ENCODE results near the gene TDRD12. TPM values are rescaled to one million over a fixed set of nuclear protein-coding genes. Genes with fewer than 3 reads are reported as not detected.
"Not testable (repeated sequence)": the region's sequence is repeated elsewhere in the genome, so short reads cannot be mapped to it uniquely, and the experiment has no call there.

Gene TDRD12
- total RNA-seq, 1 donor from 2014 or later = not detected

DNA sequence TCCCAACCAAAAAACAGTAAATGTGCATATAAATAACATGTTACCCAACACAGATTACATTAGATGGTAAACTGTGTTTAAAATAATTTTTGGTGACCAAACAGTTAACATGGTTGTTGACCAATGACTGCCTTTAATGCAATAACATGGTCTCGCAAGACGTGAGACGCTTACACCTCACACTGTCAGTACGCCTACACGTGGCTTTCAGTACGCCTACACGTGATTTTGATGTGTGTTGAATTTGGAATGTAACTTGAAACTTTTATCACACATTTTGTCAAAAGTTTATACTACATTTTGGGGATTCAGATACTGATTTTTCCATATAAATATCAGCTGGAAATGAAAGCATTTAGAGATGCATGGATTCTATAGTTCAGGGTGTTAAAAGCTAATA, 118.0 kb downstream of the TDRD12 start:
- TF ChIP-seq, protein P1, sequence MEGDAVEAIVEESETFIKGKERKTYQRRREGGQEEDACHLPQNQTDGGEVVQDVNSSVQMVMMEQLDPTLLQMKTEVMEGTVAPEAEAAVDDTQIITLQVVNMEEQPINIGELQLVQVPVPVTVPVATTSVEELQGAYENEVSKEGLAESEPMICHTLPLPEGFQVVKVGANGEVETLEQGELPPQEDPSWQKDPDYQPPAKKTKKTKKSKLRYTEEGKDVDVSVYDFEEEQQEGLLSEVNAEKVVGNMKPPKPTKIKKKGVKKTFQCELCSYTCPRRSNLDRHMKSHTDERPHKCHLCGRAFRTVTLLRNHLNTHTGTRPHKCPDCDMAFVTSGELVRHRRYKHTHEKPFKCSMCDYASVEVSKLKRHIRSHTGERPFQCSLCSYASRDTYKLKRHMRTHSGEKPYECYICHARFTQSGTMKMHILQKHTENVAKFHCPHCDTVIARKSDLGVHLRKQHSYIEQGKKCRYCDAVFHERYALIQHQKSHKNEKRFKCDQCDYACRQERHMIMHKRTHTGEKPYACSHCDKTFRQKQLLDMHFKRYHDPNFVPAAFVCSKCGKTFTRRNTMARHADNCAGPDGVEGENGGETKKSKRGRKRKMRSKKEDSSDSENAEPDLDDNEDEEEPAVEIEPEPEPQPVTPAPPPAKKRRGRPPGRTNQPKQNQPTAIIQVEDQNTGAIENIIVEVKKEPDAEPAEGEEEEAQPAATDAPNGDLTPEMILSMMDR (IDR thresholded peaks at IDR 0.05; ENCODE audit: partially characterized antibody, unreplicated experiment) = no peak
- Mint-ChIP-seq H3K4me1 (ENCODE audit: low read depth, unreplicated experiment) (no peaks in the 10 kb centered on the region), H3K27me3 (ENCODE audit: unreplicated experiment) (peaks cover 4% of the 10 kb centered on the region), H3K36me3 (ENCODE audit: unreplicated experiment) (no peaks in the 10 kb centered on the region), H3K4me3 (ENCODE audit: unreplicated experiment) (no peak overlapping the region), H3K9me3 (ENCODE audit: unreplicated experiment) (no peaks in the 10 kb centered on the region), H3K27ac (ENCODE audit: unreplicated experiment) (no peak overlapping the region)
- DNase-seq = no peak

DNA sequence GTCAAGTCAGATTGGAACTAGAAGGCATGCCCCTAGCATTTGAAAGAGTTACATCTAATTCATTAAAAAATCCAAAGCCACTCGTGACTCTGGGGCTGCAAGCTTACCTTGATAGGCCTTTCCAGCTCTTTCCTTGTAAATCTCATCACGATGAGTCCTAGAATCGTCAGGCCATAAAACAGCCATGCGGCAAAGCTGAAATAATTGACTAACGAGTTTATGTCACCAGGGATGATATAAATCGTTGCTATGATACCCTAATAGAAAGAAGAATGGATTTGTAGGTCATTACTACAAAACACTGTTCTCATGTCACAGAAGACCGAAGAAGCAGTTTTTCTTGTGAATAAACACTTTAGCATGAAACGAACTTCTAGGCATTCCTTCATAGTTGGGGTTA, 122.5 kb downstream of the TDRD12 start:
- peaks cover under 1% of the 10 kb centered on the region for H3K27me3 Mint-ChIP-seq (ENCODE audit: unreplicated experiment)
- TF ChIP-seq, protein P1 (IDR thresholded peaks at IDR 0.05; ENCODE audit: partially characterized antibody, unreplicated experiment) = no peak
- no peaks in the 10 kb centered on the region for H3K36me3 Mint-ChIP-seq (ENCODE audit: unreplicated experiment)
- H3K4me1 Mint-ChIP-seq (ENCODE audit: low read depth, unreplicated experiment) = no peaks in the 10 kb centered on the region
- H3K27ac Mint-ChIP-seq (ENCODE audit: unreplicated experiment) = no peak overlapping the region
- no peaks in the 10 kb centered on the region for H3K9me3 Mint-ChIP-seq (ENCODE audit: unreplicated experiment)
- DNase-seq = no peak
- H3K4me3 Mint-ChIP-seq (ENCODE audit: unreplicated experiment) = no peak overlapping the region

DNA sequence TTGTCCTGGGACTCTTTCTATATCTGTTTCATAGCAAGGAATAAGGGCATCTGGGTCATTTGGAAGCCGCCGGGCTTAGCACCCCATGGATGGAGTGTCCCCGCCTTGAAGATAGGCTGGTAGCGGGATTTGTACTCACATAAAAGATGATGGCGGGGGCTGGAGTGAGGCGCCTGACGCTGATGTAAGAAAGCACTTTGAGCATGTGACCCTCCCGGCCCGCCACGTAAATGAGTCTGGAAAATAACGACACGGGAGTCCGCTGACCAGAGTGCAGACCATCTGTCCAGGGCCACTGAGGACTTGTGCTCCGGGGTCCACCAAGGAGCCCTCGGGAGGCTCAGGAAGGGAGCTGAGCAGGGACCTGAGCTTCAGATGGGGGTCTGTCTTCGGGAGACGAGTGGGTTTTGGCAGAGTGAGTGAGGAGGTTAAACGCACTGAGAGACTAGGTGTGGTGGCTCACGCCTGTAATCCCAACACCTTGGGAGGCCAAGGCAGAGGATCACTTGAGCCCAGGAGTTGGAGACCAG, 124.2 kb downstream of the TDRD12 start:
- Mint-ChIP-seq H3K36me3 (ENCODE audit: unreplicated experiment) (no peaks in the 10 kb centered on the region), H3K9me3 (ENCODE audit: unreplicated experiment) (no peaks in the 10 kb centered on the region), H3K4me1 (ENCODE audit: low read depth, unreplicated experiment) (no peaks in the 10 kb centered on the region), H3K27me3 (ENCODE audit: unreplicated experiment) (no peaks in the 10 kb centered on the region), H3K27ac (ENCODE audit: unreplicated experiment) (no peak overlapping the region), H3K4me3 (ENCODE audit: unreplicated experiment) (no peak overlapping the region)
- TF ChIP-seq, protein P1 (IDR thresholded peaks at IDR 0.05; ENCODE audit: partially characterized antibody, unreplicated experiment) = no peak
- DNase-seq = no peak

DNA sequence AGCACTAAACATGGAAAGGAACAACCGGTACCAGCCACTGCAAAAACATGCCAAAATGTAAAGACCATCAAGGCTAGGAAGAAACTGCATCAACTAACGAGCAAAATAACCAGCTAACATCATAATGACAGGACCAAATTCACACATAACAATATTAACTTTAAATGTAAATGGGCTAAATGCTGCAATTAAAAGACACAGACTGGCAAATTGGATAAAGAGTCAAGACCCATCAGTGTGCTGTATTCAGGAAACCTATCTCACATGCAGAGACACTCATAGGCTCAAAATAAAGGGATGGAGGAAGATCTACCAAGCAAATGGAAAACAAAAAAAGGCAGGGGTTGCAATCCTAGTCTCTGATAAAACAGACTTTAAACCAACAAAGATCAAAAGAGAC, 128.5 kb downstream of the TDRD12 start:
- H3K36me3 Mint-ChIP-seq (ENCODE audit: unreplicated experiment); DNase-seq; H3K9me3 Mint-ChIP-seq (ENCODE audit: unreplicated experiment): not testable (repeated sequence)

DNA sequence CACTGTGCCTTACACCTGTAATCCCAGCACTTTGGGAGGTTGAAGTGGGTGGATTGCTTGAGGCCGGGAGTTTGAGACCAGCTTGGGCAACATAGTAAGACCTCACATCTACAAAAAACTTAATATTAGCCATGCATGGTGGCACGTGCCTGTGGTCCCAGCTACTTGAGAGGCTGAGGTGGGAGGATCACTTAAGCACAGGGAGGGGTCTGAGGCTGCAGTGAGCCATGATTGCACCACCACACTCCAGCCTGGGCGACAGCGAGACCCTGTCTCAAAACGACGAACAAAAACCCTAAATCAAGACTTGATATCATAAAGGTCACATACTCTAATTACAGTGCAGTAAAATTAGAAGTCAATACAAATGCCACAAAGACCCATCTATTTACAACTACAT, 132.6 kb downstream of the TDRD12 start:
- Mint-ChIP-seq H3K9me3 (ENCODE audit: unreplicated experiment) (no peaks in the 10 kb centered on the region), H3K36me3 (ENCODE audit: unreplicated experiment) (no peaks in the 10 kb centered on the region)
- TF ChIP-seq, protein P1 (IDR thresholded peaks at IDR 0.05; ENCODE audit: partially characterized antibody, unreplicated experiment) = no peak

More for the DNA sequence above, 128.5 kb downstream of the TDRD12 start:
- H3K4me3 Mint-ChIP-seq (ENCODE audit: unreplicated experiment); H3K27ac Mint-ChIP-seq (ENCODE audit: unreplicated experiment); H3K27me3 Mint-ChIP-seq (ENCODE audit: unreplicated experiment); H3K4me1 Mint-ChIP-seq (ENCODE audit: low read depth, unreplicated experiment): not testable (repeated sequence)

DNA sequence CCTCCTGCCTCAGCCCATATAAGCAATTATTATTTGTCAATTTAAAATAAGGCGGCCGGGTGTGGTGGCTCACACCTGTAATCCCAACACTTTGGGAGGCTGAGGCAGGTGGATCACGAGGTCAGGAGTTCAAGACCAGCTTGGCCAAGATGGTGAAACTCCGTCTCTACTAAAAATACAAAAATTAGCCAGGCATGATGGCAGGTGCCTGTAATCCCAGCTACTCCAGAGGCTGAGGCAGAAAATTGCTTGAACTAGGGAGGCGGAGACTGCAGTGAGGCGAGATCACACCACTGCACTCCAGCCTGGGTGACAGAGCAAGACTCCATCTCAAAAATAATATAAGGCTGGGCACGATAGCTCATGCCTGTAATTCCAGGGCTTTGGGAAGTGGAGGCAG, 137.3 kb downstream of the TDRD12 start:
- not testable (repeated sequence) for DNase-seq; H3K4me3 Mint-ChIP-seq (ENCODE audit: unreplicated experiment); H3K27ac Mint-ChIP-seq (ENCODE audit: unreplicated experiment); H3K36me3 Mint-ChIP-seq (ENCODE audit: unreplicated experiment); H3K9me3 Mint-ChIP-seq (ENCODE audit: unreplicated experiment); H3K27me3 Mint-ChIP-seq (ENCODE audit: unreplicated experiment); H3K4me1 Mint-ChIP-seq (ENCODE audit: low read depth, unreplicated experiment)

More for the DNA sequence above, 132.6 kb downstream of the TDRD12 start:
- Mint-ChIP-seq H3K27me3 (ENCODE audit: unreplicated experiment) (no peaks in the 10 kb centered on the region), H3K4me3 (ENCODE audit: unreplicated experiment) (no peak overlapping the region), H3K4me1 (ENCODE audit: low read depth, unreplicated experiment) (no peaks in the 10 kb centered on the region), H3K27ac (ENCODE audit: unreplicated experiment) (no peak overlapping the region)
- no peak for DNase-seq
